Stomach (tissue), 9 donors: ENCODE data around the gene CORO7. TPM values are rescaled to one million over a fixed set of nuclear protein-coding genes. Genes with fewer than 3 reads are reported as not detected.
"Not testable (repeated sequence)": the region's sequence is repeated elsewhere in the genome, so short reads cannot be mapped to it uniquely, and the experiment has no call there.

Experiments
- DNase-seq, 2 donors: peaks; one replicate each; pipeline versions ENCODE4 v3.0.0 to v3.0.0-alpha.2; 2013 to 2019
- H3K27ac ChIP-seq, 5 donors: fragments of 200-600 bp in 4 of 5; sonication (generic) in 4 of 5; one replicate each; pipeline ENCODE4 v1.5.1; 2013 to 2019; ENCODE audit warnings: mild to moderate bottlenecking in 1 of 5, moderate library complexity in 1 of 5
- H3K27me3 ChIP-seq, 3 donors: fragments of 200-600 bp; sonication (generic); one replicate each; pipeline ENCODE4 v1.5.1; 2017 to 2019; ENCODE audit warnings: mixed run types in 1 of 3
- H3K36me3 ChIP-seq, 4 donors: fragments of 200-600 bp; sonication (generic); 1 replicate in 3 of 4; 2 replicates in 1 of 4; pipeline ENCODE4 v1.5.1; 2016 to 2019
- H3K4me1 ChIP-seq, 4 donors: fragments of 200-600 bp; sonication (generic); one replicate each; pipeline ENCODE4 v1.5.1; 2016 to 2019
- H3K4me3 ChIP-seq, 4 donors: fragments of 200-600 bp; sonication (generic) in 3 of 4; one replicate each; pipeline ENCODE4 v1.5.1; 2016 to 2019; ENCODE audit warnings: mild to moderate bottlenecking in 1 of 4
- H3K9me3 ChIP-seq, 4 donors: fragments of 200-600 bp; sonication (generic); one replicate each; pipeline ENCODE4 v1.5.1; 2016 to 2019
- CTCF ChIP-seq, 7 experiments: fragments of 450-650 bp in 4 of 7; fragments of 200-600 bp in 3 of 7; sonication (generic) in 3 of 7; IDR thresholded peaks; one replicate each; pipeline ENCODE4 v1.5.1; 2016 to 2019; ENCODE audit warnings: antibody characterized with exemption in 7 of 7, control low read depth in 2 of 7, mild to moderate bottlenecking in 1 of 7
- EP300 ChIP-seq: sonication (generic); formaldehyde crosslinking; IDR thresholded peaks from one replicate; pipeline ENCODE4 v1.6.1; 2017; ENCODE audit warnings: antibody characterized with exemption
- POLR2A ChIP-seq, 4 donors: fragments of 450-650 bp; IDR thresholded peaks; one replicate each; pipeline ENCODE4 v1.6.1; 2016; ENCODE audit warnings: antibody characterized with exemption in 4 of 4, control low read depth in 2 of 4, mild to moderate bottlenecking in 1 of 4, moderate library complexity in 1 of 4
- POLR2AphosphoS5 ChIP-seq, 3 donors: sonication (generic); formaldehyde crosslinking; IDR thresholded peaks; one replicate each; pipeline ENCODE4 v1.6.1; 2016; ENCODE audit warnings: antibody characterized with exemption in 3 of 3
- WGBS, 5 donors: extraction: QIAGEN DNeasy Blood & Tissue Kit in 3 of 5; methylation state at CpG; one replicate each; pipeline versions ENCODE4 v1.1.5 to v1.1.7; 2013 to 2018; 5-methylcytosine and 5-hydroxymethylcytosine counted together
- intact Hi-C: fragments of 100-400 bp; cut with DNase I; formaldehyde crosslinking; loops from one replicate; pipeline ENCODE4 v1.15.1; 2023; ENCODE audit warnings: low total_unique reads
- polyA plus RNA-seq, 3 donors: library from polyadenylated mRNA; stranded (reverse); fragments of 200-250 nt; gene quantifications; one replicate each; pipeline ENCODE4 v1.2.3, GENCODE V29; 2013
- total RNA-seq, 5 donors: library from RNA; depleted of rRNA; stranded (reverse); fragments of >200 nt; gene quantifications; one replicate each; pipeline versions ENCODE4 v1.1.0 to v1.2.3, GENCODE V29; 2014 to 2016
- donor health status: healthy with polysubstance abuse.
- donor health status: Bipolar disorder and iron deficiency.
- donor health status: healthy.

CORO7 gene
- total and polyA plus RNA-seq, 8 donors: 12.5 to 173 (median 17.3) TPM

- Histone ChIP-seq H3K27me3 (no peaks in the 10 kb centered on the region), H3K4me1 (peaks cover 18 to 72% (median 64%) of the 10 kb centered on the region in 4 donors), H3K36me3 (peaks cover 3 to 22% (median 11%) of the 10 kb centered on the region in 4 donors), H3K9me3 (no peaks in the 10 kb centered on the region), H3K4me3 (peak overlapping the region in 1 of 4 donors; percentile 11), H3K27ac (peak overlapping the region; percentile 5 to 72 (median 49))
- 41 to 63% (median 52%) methylated on average over 26 of the region's 26 CpGs for WGBS, 5 donors
- DNase-seq: peak; percentile 59 to 91
- intact Hi-C loops: no loop called here
- TF ChIP-seq POLR2A (IDR thresholded peaks at IDR 0.05): no peak
- TF ChIP-seq POLR2AphosphoS5 (IDR thresholded peaks at IDR 0.05): no peak
- TF ChIP-seq EP300: no peak
- no peak for TF ChIP-seq CTCF (IDR thresholded peaks at IDR 0.05)
Observed at GRCh38 chr16:4344983-4345835, 71.2 kb downstream of the CORO7 start.

GRCh38 chr16:4344300-4344982 lies 72.0 kb downstream of the CORO7 start:
- intact Hi-C loops, H3K9me3 ChIP-seq, H3K27me3 ChIP-seq, DNase-seq: not testable (repeated sequence)
- peak overlapping the region; percentile 5 to 72 (median 49) for H3K27ac ChIP-seq
- H3K4me1 ChIP-seq: peaks cover 13 to 72% (median 64%) of the 10 kb centered on the region in 4 donors
- peaks cover 3 to 29% (median 17%) of the 10 kb centered on the region in 4 donors for H3K36me3 ChIP-seq
- 34 to 61% (median 51%) methylated on average over 2 to 9 of the region's 10 CpGs for WGBS, 5 donors
- peak overlapping the region in 1 of 4 donors; percentile 11 for H3K4me3 ChIP-seq

- peaks cover 7 to 43% (median 29%) of the 10 kb centered on the region in 4 donors for H3K36me3 ChIP-seq
- WGBS, 5 donors: 82 to 87% (median 85%) methylated on average over 12 to 21 of the region's 21 CpGs
- no peaks in the 10 kb centered on the region for H3K27me3 ChIP-seq
- H3K4me1 ChIP-seq: peaks cover 7 to 64% (median 55%) of the 10 kb centered on the region in 4 donors
- intact Hi-C loops: no loop called here
- H3K9me3 ChIP-seq: no peaks in the 10 kb centered on the region
- no peak for DNase-seq
- no peak overlapping the region for H3K4me3 ChIP-seq
- TF ChIP-seq EP300 (no peak), POLR2AphosphoS5 (IDR thresholded peaks at IDR 0.05) (no peak), CTCF (IDR thresholded peaks at IDR 0.05) (no peak), POLR2A (IDR thresholded peaks at IDR 0.05) (no peak)
- peak overlapping the region in 1 of 5 donors; percentile 1 for H3K27ac ChIP-seq
Observed at GRCh38 chr16:4342866-4343744, 73.3 kb downstream of the CORO7 start.

GRCh38 chr16:4341250-4341649 lies 75.1 kb downstream of the CORO7 start:
- Histone ChIP-seq H3K4me3 (no peak overlapping the region), H3K27me3 (no peaks in the 10 kb centered on the region), H3K4me1 (peaks cover 0 to 45% (median 38%) of the 10 kb centered on the region in 4 donors), H3K36me3 (peaks cover 17 to 61% (median 47%) of the 10 kb centered on the region in 4 donors), H3K9me3 (no peaks in the 10 kb centered on the region), H3K27ac (no peak overlapping the region)
- TF ChIP-seq POLR2AphosphoS5 (IDR thresholded peaks at IDR 0.05) (no peak), CTCF (IDR thresholded peaks at IDR 0.05) (no peak), EP300 (no peak), POLR2A (IDR thresholded peaks at IDR 0.05) (no peak)
- intact Hi-C loops: no loop called here
- DNase-seq: no peak
- WGBS, 5 donors: 78 to 97% (median 94%) methylated on average over 4 to 13 of the region's 13 CpGs
